GM23338 (cell line): ENCODE measurements around the gene HSD11B1L.

Experiments used
- CREB1 ChIP-seq: fragments of 250-450 bp; sonication (Bioruptor Pico); IDR thresholded peaks from 2 replicates; pipeline ENCODE4 v1.5.0; 2020; ENCODE audit warnings: low read depth, mild to moderate bottlenecking, moderate library complexity
- CTCF ChIP-seq, 2 experiments: fragments of 200-600 bp in 1 of 2; sonication (generic) in 1 of 2; conservative IDR thresholded peaks; 2 replicates each; pipeline versions ENCODE4 v1.5.1 to v1.6.1; 2016 to 2017; ENCODE audit warnings: antibody characterized with exemption in 2 of 2, low read depth in 2 of 2, mild to moderate bottlenecking in 2 of 2, moderate library complexity in 1 of 2
- EZH2 ChIP-seq: fragments of 200-600 bp; sonication (generic); IDR thresholded peaks from one replicate; pipeline ENCODE4 v1.8.0; 2017; ENCODE audit warnings: antibody characterized with exemption, mild to moderate bottlenecking, low read depth; ENCODE audit not compliant: unreplicated experiment
- EZH2phosphoT487 ChIP-seq: fragments of 200-600 bp; sonication (generic); IDR thresholded peaks from one replicate; pipeline ENCODE4 v1.8.1; 2018; ENCODE audit warnings: antibody characterized with exemption; ENCODE audit not compliant: unreplicated experiment
- POLR2AphosphoS5 ChIP-seq: IDR thresholded peaks from 2 replicates; pipeline ENCODE4 v1.6.1; 2016; ENCODE audit warnings: antibody characterized with exemption, low read depth
- REST ChIP-seq: IDR thresholded peaks from one replicate; pipeline ENCODE4 v1.6.1; 2018; ENCODE audit warnings: antibody characterized with exemption; ENCODE audit not compliant: unreplicated experiment
- ZNF331 ChIP-seq: fragments of 250-450 bp; sonication (Bioruptor Pico); IDR thresholded peaks from 2 replicates; pipeline ENCODE4 v1.5.0; 2020; ENCODE audit warnings: low read depth, mild to moderate bottlenecking, moderate library complexity
- TF ChIP-seq, protein P1 (sequence below): IDR thresholded peaks from 2 replicates; pipeline ENCODE4 v1.6.1; 2016; ENCODE audit warnings: antibody characterized with exemption

GRCh38 chr19:5652261-5652660, 28.6 kb upstream of the HSD11B1L start:
- TF ChIP-seq CTCF (conservative IDR thresholded peaks at IDR 0.05; ENCODE audit: low read depth in 2 of 2) (peak in 1 of 2 experiments; percentile 23; a peak in 2 of 4 replicates), POLR2AphosphoS5 (no peak), CREB1 (no peak), EZH2phosphoT487 (no peak), EZH2 (no peak), REST (no peak), ZNF331 (no peak)
- TF ChIP-seq, protein P1, sequence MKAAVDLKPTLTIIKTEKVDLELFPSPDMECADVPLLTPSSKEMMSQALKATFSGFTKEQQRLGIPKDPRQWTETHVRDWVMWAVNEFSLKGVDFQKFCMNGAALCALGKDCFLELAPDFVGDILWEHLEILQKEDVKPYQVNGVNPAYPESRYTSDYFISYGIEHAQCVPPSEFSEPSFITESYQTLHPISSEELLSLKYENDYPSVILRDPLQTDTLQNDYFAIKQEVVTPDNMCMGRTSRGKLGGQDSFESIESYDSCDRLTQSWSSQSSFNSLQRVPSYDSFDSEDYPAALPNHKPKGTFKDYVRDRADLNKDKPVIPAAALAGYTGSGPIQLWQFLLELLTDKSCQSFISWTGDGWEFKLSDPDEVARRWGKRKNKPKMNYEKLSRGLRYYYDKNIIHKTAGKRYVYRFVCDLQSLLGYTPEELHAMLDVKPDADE: no peak
